ENCODE data around the gene SLC10A7. TPM values are rescaled to one million over a fixed set of nuclear protein-coding genes. Genes with fewer than 3 reads are reported as not detected.

SLC10A7 gene
- total and polyA plus RNA-seq, 9 of the 15 experiments (the other 6 are each of a cell fraction or from before 2014, with no cell fraction given): 6.4 to 22.8 (median 16.1) TPM

DNA sequence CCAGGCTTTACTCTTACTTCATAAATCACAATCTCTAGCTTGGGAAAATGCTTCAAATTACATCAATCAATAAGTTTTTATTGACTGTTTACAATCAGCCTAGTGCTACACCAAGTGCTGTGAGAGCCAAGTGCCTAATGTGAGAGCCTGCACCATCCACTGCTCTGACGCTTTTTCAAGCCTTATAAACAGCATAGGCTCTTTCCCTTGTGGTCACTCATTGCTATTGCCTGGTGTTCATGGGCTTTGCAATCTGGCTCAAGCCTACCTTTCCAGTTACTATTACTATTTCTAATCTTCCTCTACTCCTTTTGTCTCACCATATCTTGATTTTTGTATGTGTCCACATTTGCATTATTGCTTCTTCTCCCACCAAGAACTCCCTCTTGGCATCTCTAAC, 230.4 kb downstream of the SLC10A7 start:
- no peak for DNase-seq (ENCODE audit: extremely low read depth in 1 of 4, low spot score in 3 of 4)
- CTCF ChIA-PET (ENCODE audit: low intra/inter-chr PET ratio): no interaction called here
- H3K4me3 ChIP-seq: no peak overlapping the region
- H3K79me2 ChIP-seq (ENCODE audit: control insufficient read depth, insufficient read depth, low read length): no peaks in the 10 kb centered on the region
- no peak for ATAC-seq
- H3K9ac ChIP-seq (ENCODE audit: insufficient read depth in 1 of 2, low read depth in 2 of 2, low read length in 2 of 2): no peak overlapping the region
- WGBS (ENCODE audit: insufficient coverage, low coverage, missing lambda C conversion rate): 100% methylated on average over 1 of the region's 1 CpG
- TF ChIP-seq, protein P1, sequence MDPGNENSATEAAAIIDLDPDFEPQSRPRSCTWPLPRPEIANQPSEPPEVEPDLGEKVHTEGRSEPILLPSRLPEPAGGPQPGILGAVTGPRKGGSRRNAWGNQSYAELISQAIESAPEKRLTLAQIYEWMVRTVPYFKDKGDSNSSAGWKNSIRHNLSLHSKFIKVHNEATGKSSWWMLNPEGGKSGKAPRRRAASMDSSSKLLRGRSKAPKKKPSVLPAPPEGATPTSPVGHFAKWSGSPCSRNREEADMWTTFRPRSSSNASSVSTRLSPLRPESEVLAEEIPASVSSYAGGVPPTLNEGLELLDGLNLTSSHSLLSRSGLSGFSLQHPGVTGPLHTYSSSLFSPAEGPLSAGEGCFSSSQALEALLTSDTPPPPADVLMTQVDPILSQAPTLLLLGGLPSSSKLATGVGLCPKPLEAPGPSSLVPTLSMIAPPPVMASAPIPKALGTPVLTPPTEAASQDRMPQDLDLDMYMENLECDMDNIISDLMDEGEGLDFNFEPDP (CRISPR knock-in tag; IDR thresholded peaks at IDR 0.05): no peak
- TF ChIP-seq DNMT1 (IDR thresholded peaks at IDR 0.05) (no peak), NCOR1 (IDR thresholded peaks at IDR 0.05) (no peak), HNRNPUL1 (IDR thresholded peaks at IDR 0.05; ENCODE audit: low read length) (no peak), MAFF (IDR thresholded peaks at IDR 0.05; ENCODE audit: low read length) (no peak), ZNF764 (CRISPR knock-in tag; IDR thresholded peaks at IDR 0.05; ENCODE audit: low read depth) (no peak), ZNF41 (CRISPR knock-in tag; conservative IDR thresholded peaks at IDR 0.05) (no peak), EP400 (IDR thresholded peaks at IDR 0.05) (no peak), ARHGAP35 (IDR thresholded peaks at IDR 0.05; ENCODE audit: partially characterized antibody) (no peak), XRCC3 (IDR thresholded peaks at IDR 0.05) (no peak), EP300 (IDR thresholded peaks at IDR 0.05; ENCODE audit: low read length) (no peak), BCL6 (CRISPR knock-in tag; IDR thresholded peaks at IDR 0.05) (no peak), SPI1 (IDR thresholded peaks at IDR 0.05; ENCODE audit: borderline replicate concordance, low read depth, low read length) (no peak), ZNF717 (CRISPR knock-in tag; IDR thresholded peaks at IDR 0.05) (no peak), ZSCAN32 (CRISPR knock-in tag; IDR thresholded peaks at IDR 0.05) (no peak), U2AF2 (optimal IDR thresholded peaks at IDR 0.05; ENCODE audit: low read depth, low read length) (no peak), KLF16 (IDR thresholded peaks at IDR 0.05) (no peak)
- TF ChIP-seq, protein P2, sequence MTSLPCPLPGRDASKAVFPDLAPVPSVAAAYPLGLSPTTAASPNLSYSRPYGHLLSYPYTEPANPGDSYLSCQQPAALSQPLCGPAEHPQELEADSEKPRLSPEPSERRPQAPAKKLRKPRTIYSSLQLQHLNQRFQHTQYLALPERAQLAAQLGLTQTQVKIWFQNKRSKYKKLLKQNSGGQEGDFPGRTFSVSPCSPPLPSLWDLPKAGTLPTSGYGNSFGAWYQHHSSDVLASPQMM (CRISPR knock-in tag; IDR thresholded peaks at IDR 0.05): no peak
- TF ChIP-seq, protein P3, sequence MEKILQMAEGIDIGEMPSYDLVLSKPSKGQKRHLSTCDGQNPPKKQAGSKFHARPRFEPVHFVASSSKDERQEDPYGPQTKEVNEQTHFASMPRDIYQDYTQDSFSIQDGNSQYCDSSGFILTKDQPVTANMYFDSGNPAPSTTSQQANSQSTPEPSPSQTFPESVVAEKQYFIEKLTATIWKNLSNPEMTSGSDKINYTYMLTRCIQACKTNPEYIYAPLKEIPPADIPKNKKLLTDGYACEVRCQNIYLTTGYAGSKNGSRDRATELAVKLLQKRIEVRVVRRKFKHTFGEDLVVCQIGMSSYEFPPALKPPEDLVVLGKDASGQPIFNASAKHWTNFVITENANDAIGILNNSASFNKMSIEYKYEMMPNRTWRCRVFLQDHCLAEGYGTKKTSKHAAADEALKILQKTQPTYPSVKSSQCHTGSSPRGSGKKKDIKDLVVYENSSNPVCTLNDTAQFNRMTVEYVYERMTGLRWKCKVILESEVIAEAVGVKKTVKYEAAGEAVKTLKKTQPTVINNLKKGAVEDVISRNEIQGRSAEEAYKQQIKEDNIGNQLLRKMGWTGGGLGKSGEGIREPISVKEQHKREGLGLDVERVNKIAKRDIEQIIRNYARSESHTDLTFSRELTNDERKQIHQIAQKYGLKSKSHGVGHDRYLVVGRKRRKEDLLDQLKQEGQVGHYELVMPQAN (IDR thresholded peaks at IDR 0.05; ENCODE audit: borderline replicate concordance): no peak
- TF ChIP-seq, protein P4, sequence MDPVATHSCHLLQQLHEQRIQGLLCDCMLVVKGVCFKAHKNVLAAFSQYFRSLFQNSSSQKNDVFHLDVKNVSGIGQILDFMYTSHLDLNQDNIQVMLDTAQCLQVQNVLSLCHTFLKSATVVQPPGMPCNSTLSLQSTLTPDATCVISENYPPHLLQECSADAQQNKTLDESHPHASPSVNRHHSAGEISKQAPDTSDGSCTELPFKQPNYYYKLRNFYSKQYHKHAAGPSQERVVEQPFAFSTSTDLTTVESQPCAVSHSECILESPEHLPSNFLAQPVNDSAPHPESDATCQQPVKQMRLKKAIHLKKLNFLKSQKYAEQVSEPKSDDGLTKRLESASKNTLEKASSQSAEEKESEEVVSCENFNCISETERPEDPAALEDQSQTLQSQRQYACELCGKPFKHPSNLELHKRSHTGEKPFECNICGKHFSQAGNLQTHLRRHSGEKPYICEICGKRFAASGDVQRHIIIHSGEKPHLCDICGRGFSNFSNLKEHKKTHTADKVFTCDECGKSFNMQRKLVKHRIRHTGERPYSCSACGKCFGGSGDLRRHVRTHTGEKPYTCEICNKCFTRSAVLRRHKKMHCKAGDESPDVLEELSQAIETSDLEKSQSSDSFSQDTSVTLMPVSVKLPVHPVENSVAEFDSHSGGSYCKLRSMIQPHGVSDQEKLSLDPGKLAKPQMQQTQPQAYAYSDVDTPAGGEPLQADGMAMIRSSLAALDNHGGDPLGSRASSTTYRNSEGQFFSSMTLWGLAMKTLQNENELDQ (CRISPR knock-in tag; IDR thresholded peaks at IDR 0.05; ENCODE audit: borderline replicate concordance): no peak
- no peak for FAIRE-seq
- no peak overlapping the region for H2AFZ ChIP-seq (ENCODE audit: low read depth, low read length)
- H3K27me3 ChIP-seq (ENCODE audit: control insufficient read depth in 2 of 2, insufficient read depth in 2 of 2, low read length in 2 of 2): no peaks in the 10 kb centered on the region
- H3K4me2 ChIP-seq (ENCODE audit: insufficient read depth, low read length): no peak overlapping the region
- intact Hi-C loops (cut with micrococcal nuclease): no loop called here
- H3K4me1 ChIP-seq (replicated peaks in 1 of 2; ENCODE audit: control insufficient read depth in 2 of 2, insufficient read depth in 2 of 2, low read length in 2 of 2): no peaks in the 10 kb centered on the region
- no peaks in the 10 kb centered on the region for H3K9me3 ChIP-seq (replicated peaks; ENCODE audit: control insufficient read depth, insufficient read depth, low read depth, low read length)
- POLR2A ChIA-PET: no interaction called here
- H3K27ac ChIP-seq (ENCODE audit: extremely low read depth, low read depth, low read length): no peak overlapping the region
- H3K9me1 ChIP-seq (ENCODE audit: control insufficient read depth, insufficient read depth, low read length): no peaks in the 10 kb centered on the region
- BruUV-seq (replicated peaks): no TSS peak
- no peaks in the 10 kb centered on the region for H3K36me3 ChIP-seq (ENCODE audit: control insufficient read depth, insufficient read depth, low read length)
- H4K20me1 ChIP-seq (replicated peaks; ENCODE audit: control insufficient read depth, insufficient read depth, low read length): no peaks in the 10 kb centered on the region
- in situ Hi-C loops (cut with MboI): no loop called here

All from K562 (cell line).